Endothelial cell of umbilical vein (primary cell): ENCODE data around the gene PLPPR5. TPM values are rescaled to one million over a fixed set of nuclear protein-coding genes. Genes with fewer than 3 reads are reported as not detected.

Experiments used
- BruUV-seq: library from RNA; stranded (reverse); fragments of 400-500 nt; replicated peaks from 2 replicates; lab custom pipeline; 2021; lab: Mats Ljungman, UMichigan
- CTCF ChIA-PET: fragments of 300-600, 350-600 bp; sonication (Branson Sonifier 250); formaldehyde crosslinking; loops from one replicate; lab custom pipeline; 2021; ENCODE audit warnings: antibody characterized with exemption, inconsistent platforms; lab: Charles Lee
- POLR2A ChIA-PET: fragments of 300-600, 350-600 bp; sonication (Branson Sonifier 250); formaldehyde crosslinking; loops from one replicate; lab custom pipeline; 2021; ENCODE audit warnings: antibody characterized with exemption, inconsistent platforms; lab: Charles Lee
- DNase-seq: peaks from one replicate; pipeline ENCODE4 v3.0.0-alpha.2; 2011; ENCODE audit warnings: low read depth, low spot score
- FAIRE-seq: peaks from 2 replicates; lab custom pipeline; 2011; peaks lifted over from hg19 to GRCh38; lab: Jason Lieb, UNC
- H2AFZ ChIP-seq: 2 replicates; pipeline ENCODE4 v1.6.0; 2012; ENCODE audit warnings: low read depth, low read length, control low read depth, inconsistent platforms
- H3K27ac ChIP-seq: 2 replicates; pipeline ENCODE4 v1.5.1; 2011; ENCODE audit warnings: low read depth, mild to moderate bottlenecking, control low read depth, low read length, moderate library complexity; ENCODE audit not compliant: insufficient read depth
- H3K27me3 ChIP-seq, 2 experiments: 2 replicates each; pipeline versions ENCODE4 v1.6.0 to v1.6.1; 2011; ENCODE audit warnings: low read length in 2 of 2, mixed read lengths in 1 of 2; ENCODE audit not compliant: control insufficient read depth in 2 of 2, insufficient read depth in 2 of 2
- H3K36me3 ChIP-seq, 2 experiments: 2 replicates in 1 of 2; 3 replicates in 1 of 2; pipeline ENCODE4 v1.5.1; 2011; ENCODE audit warnings: low read length in 2 of 2, mild to moderate bottlenecking in 1 of 2, moderate library complexity in 1 of 2; ENCODE audit not compliant: control insufficient read depth in 2 of 2, insufficient read depth in 2 of 2; ENCODE audit errors: extremely low read depth in 1 of 2
- H3K4me1 ChIP-seq: 3 replicates; pipeline ENCODE4 v1.5.1; 2011; ENCODE audit warnings: mild to moderate bottlenecking, low read length; ENCODE audit not compliant: control insufficient read depth, insufficient read depth; ENCODE audit errors: extremely low read depth
- H3K4me2 ChIP-seq: 2 replicates; pipeline ENCODE4 v1.6.1; 2011; ENCODE audit warnings: low read length, control low read depth, mixed read lengths; ENCODE audit not compliant: insufficient read depth
- H3K4me3 ChIP-seq, 3 experiments: fragments of 200-600 bp in 1 of 3; sonication (generic), shearing (Covaris generic) in 1 of 3; replicated peaks in 1 of 3; 2 replicates each; pipeline ENCODE4 v1.5.1; 2011 to 2016; ENCODE audit warnings: control low read depth in 3 of 3, low read length in 3 of 3, mild to moderate bottlenecking in 2 of 3, inconsistent platforms in 1 of 3, low read depth in 1 of 3, moderate library complexity in 1 of 3; ENCODE audit not compliant: insufficient read depth in 1 of 3
- H3K79me2 ChIP-seq: 2 replicates; pipeline ENCODE4 v1.6.0; 2012; ENCODE audit warnings: low read length, inconsistent platforms; ENCODE audit not compliant: control insufficient read depth, insufficient read depth
- H3K9ac ChIP-seq: replicated peaks from 2 replicates; pipeline ENCODE3; 2011; ENCODE audit warnings: low read length, control low read depth; ENCODE audit not compliant: insufficient read depth; ENCODE audit errors: extremely low read depth
- H3K9me1 ChIP-seq: replicated peaks from 3 replicates; pipeline ENCODE4 v1.6.0; 2011; ENCODE audit warnings: mild to moderate bottlenecking, low read length; ENCODE audit not compliant: control insufficient read depth, insufficient read depth; ENCODE audit errors: extremely low read depth
- H3K9me3 ChIP-seq: replicated peaks from 2 replicates; pipeline ENCODE4 v1.5.1; 2012; ENCODE audit warnings: low read length, inconsistent platforms; ENCODE audit not compliant: control insufficient read depth, insufficient read depth
- H4K20me1 ChIP-seq: replicated peaks from 2 replicates; pipeline ENCODE3; 2011; ENCODE audit warnings: mild to moderate bottlenecking, low read length; ENCODE audit not compliant: control insufficient read depth, insufficient read depth; ENCODE audit errors: extremely low read depth
- EZH2 ChIP-seq: IDR thresholded peaks from 2 replicates; pipeline ENCODE4 v1.6.1; 2012; ENCODE audit warnings: borderline replicate concordance, low read depth, mild to moderate bottlenecking, moderate library complexity, low read length, inconsistent platforms; ENCODE audit not compliant: severe bottlenecking
- FOS ChIP-seq: IDR thresholded peaks from 2 replicates; pipeline ENCODE4 v1.6.1; 2011; ENCODE audit warnings: mild to moderate bottlenecking, low read length, moderate library complexity, borderline replicate concordance; ENCODE audit not compliant: insufficient read depth
- GATA2 ChIP-seq: IDR thresholded peaks from 2 replicates; pipeline ENCODE4 v1.7.0; 2011; ENCODE audit warnings: low read depth, mild to moderate bottlenecking, moderate library complexity, mixed read lengths, low read length; ENCODE audit not compliant: insufficient read length, insufficient read depth
- JUN ChIP-seq: IDR thresholded peaks from 2 replicates; pipeline ENCODE4 v1.6.1; 2011; ENCODE audit warnings: borderline replicate concordance, low read depth; ENCODE audit not compliant: insufficient read length, insufficient read depth
- MYC ChIP-seq: IDR thresholded peaks from one replicate; pipeline ENCODE4 v1.6.1; 2011; ENCODE audit warnings: mild to moderate bottlenecking, low read depth, low read length
- POLR2A ChIP-seq: IDR thresholded peaks from 2 replicates; pipeline ENCODE4 v1.6.1; 2012; ENCODE audit warnings: low read depth, mild to moderate bottlenecking, control low read depth, low read length
- POLR2AphosphoS5 ChIP-seq: IDR thresholded peaks from 2 replicates; pipeline ENCODE4 v1.6.1; 2012; ENCODE audit warnings: low read depth, mild to moderate bottlenecking, control low read depth, low read length, moderate library complexity; ENCODE audit not compliant: insufficient read depth
- dilution Hi-C: fragments of 300-500 bp; cut with MboI; formaldehyde crosslinking; loops from one replicate; pipeline ENCODE4 v1.15.0; 2019; ENCODE audit warnings: low sequenced_read_pairs; ENCODE audit not compliant: extremely low pct_ligation_motif_present
- intact Hi-C: fragments of 100-400 bp; cut with micrococcal nuclease; formaldehyde crosslinking; loops from one replicate; pipeline ENCODE4 v1.10.0; 2022
- polyA plus RNA-seq, 4 experiments: library from polyadenylated mRNA; depleted of rRNA in 3 of 4; stranded (reverse) in 3 of 4; unstranded in 1 of 4; fragments of >200 nt; gene quantifications; 2 replicates each; pipeline versions ENCODE4 v1.2.1 to v1.2.3, GENCODE V29; 2011 to 2012; ENCODE audit warnings: missing spikeins in 1 of 4
- total RNA-seq: library from RNA; stranded (reverse); gene quantifications from 2 replicates; pipeline ENCODE4 v1.2.3, GENCODE V29; 2021
- TF ChIP-seq, protein P1 (sequence below): IDR thresholded peaks from 2 replicates; pipeline ENCODE4 v1.6.1; 2011; ENCODE audit not compliant: insufficient read depth, insufficient read length
- TF ChIP-seq, protein P2 (sequence below), 2 donors: IDR thresholded peaks; 1 replicate in 1 of 2; 2 replicates in 1 of 2; pipeline ENCODE4 v1.5.1; 2011; ENCODE audit warnings: low read length in 2 of 2, mild to moderate bottlenecking in 2 of 2, moderate library complexity in 2 of 2, control low read depth in 1 of 2, inconsistent platforms in 1 of 2, low read depth in 1 of 2; ENCODE audit not compliant: insufficient read depth in 1 of 2; ENCODE audit errors: extremely low read depth in 1 of 2

The PLPPR5 gene
- total and polyA plus RNA-seq, 2 donors (not counting 3 experiments of a cell fraction or from before 2014, with no cell fraction given) = not detected

DNA sequence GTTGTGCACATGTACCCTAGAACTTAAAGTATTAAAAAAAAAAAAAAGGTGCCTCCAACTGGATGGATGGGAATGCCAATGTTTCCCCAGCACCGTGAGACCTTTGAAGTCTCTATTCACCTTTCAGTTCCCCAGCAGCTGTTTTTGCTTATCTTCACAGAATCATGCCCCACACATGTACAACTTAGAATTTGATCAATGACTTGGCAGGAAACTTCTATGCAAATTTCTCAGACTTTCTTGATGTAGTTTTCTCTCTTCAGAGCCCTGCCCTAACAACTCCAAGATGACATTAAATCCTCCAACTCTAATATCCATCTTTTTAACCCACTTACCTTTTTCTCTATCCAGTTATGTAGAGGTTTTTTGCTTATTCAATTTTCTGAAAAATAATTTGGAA, 144.3 kb downstream of the PLPPR5 start:
- BruUV-seq = no TSS peak
- POLR2A ChIA-PET = no interaction called here
- intact Hi-C loops = no loop called here
- CTCF ChIA-PET = no interaction called here
- H3K9me3 ChIP-seq = no peaks in the 10 kb centered on the region
- H3K9me1 ChIP-seq = no peaks in the 10 kb centered on the region
- no peaks in the 10 kb centered on the region for H3K4me1 ChIP-seq
- no peaks in the 10 kb centered on the region for H3K79me2 ChIP-seq
- FAIRE-seq = no peak
- H3K27me3 ChIP-seq = peaks cover 0 to 6% of the 10 kb centered on the region in 2 experiments
- no peak for DNase-seq
- no peaks in the 10 kb centered on the region for H3K36me3 ChIP-seq
- TF ChIP-seq POLR2AphosphoS5 (no peak), MYC (no peak), EZH2 (no peak), FOS (no peak), JUN (no peak), GATA2 (no peak), POLR2A (no peak)
- TF ChIP-seq, protein P1, sequence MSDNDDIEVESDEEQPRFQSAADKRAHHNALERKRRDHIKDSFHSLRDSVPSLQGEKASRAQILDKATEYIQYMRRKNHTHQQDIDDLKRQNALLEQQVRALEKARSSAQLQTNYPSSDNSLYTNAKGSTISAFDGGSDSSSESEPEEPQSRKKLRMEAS = no peak
- TF ChIP-seq, protein P2, sequence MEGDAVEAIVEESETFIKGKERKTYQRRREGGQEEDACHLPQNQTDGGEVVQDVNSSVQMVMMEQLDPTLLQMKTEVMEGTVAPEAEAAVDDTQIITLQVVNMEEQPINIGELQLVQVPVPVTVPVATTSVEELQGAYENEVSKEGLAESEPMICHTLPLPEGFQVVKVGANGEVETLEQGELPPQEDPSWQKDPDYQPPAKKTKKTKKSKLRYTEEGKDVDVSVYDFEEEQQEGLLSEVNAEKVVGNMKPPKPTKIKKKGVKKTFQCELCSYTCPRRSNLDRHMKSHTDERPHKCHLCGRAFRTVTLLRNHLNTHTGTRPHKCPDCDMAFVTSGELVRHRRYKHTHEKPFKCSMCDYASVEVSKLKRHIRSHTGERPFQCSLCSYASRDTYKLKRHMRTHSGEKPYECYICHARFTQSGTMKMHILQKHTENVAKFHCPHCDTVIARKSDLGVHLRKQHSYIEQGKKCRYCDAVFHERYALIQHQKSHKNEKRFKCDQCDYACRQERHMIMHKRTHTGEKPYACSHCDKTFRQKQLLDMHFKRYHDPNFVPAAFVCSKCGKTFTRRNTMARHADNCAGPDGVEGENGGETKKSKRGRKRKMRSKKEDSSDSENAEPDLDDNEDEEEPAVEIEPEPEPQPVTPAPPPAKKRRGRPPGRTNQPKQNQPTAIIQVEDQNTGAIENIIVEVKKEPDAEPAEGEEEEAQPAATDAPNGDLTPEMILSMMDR (IDR thresholded peaks at IDR 0.05; ENCODE audit: extremely low read depth in 1 of 2, insufficient read depth in 1 of 2, low read depth in 1 of 2, low read length in 2 of 2) = no peak
- H3K4me3 ChIP-seq = no peak overlapping the region
- no peak overlapping the region for H2AFZ ChIP-seq
- no peak overlapping the region for H3K9ac ChIP-seq
- H3K27ac ChIP-seq = no peak overlapping the region
- no peaks in the 10 kb centered on the region for H4K20me1 ChIP-seq
- H3K4me2 ChIP-seq = no peak overlapping the region
- dilution Hi-C loops = no loop called here
